ENCODE data around the gene CACNA1B. TPM values are rescaled to one million over a fixed set of nuclear protein-coding genes. Genes with fewer than 3 reads are reported as not detected.

CACNA1B gene
- total RNA-seq, 1 donor from 2014 or later = 84.4 TPM

GRCh38 chr9:138073808-138074207, 196.2 kb downstream of the CACNA1B start:
- Mint-ChIP-seq H3K27me3 (ENCODE audit: unreplicated experiment) (peaks cover 15% of the 10 kb centered on the region), H3K36me3 (ENCODE audit: unreplicated experiment) (peaks cover 30% of the 10 kb centered on the region), H3K4me3 (ENCODE audit: unreplicated experiment) (no peak overlapping the region), H3K9me3 (ENCODE audit: unreplicated experiment) (peaks cover 38% of the 10 kb centered on the region), H3K4me1 (ENCODE audit: low read depth, unreplicated experiment) (peaks cover 12% of the 10 kb centered on the region), H3K27ac (ENCODE audit: unreplicated experiment) (no peak overlapping the region)
- no peak for DNase-seq
- no peak for TF ChIP-seq CTCF (IDR thresholded peaks at IDR 0.05; ENCODE audit: partially characterized antibody, unreplicated experiment)

GRCh38 chr9:138074516-138074915, 196.9 kb downstream of the CACNA1B start:
- Mint-ChIP-seq H3K4me3 (ENCODE audit: unreplicated experiment) (no peak overlapping the region), H3K36me3 (ENCODE audit: unreplicated experiment) (peaks cover 35% of the 10 kb centered on the region), H3K9me3 (ENCODE audit: unreplicated experiment) (peaks cover 40% of the 10 kb centered on the region), H3K4me1 (ENCODE audit: low read depth, unreplicated experiment) (peaks cover 15% of the 10 kb centered on the region), H3K27me3 (ENCODE audit: unreplicated experiment) (peaks cover 20% of the 10 kb centered on the region), H3K27ac (ENCODE audit: unreplicated experiment) (no peak overlapping the region)
- no peak for DNase-seq
- TF ChIP-seq CTCF (IDR thresholded peaks at IDR 0.05; ENCODE audit: partially characterized antibody, unreplicated experiment) = no peak

GRCh38 chr9:138075496-138075895, 197.9 kb downstream of the CACNA1B start:
- H3K36me3 Mint-ChIP-seq (ENCODE audit: unreplicated experiment) = peaks cover 39% of the 10 kb centered on the region
- no peak overlapping the region for H3K4me3 Mint-ChIP-seq (ENCODE audit: unreplicated experiment)
- peaks cover 44% of the 10 kb centered on the region for H3K9me3 Mint-ChIP-seq (ENCODE audit: unreplicated experiment)
- peaks cover 24% of the 10 kb centered on the region for H3K27me3 Mint-ChIP-seq (ENCODE audit: unreplicated experiment)
- no peak for DNase-seq
- H3K27ac Mint-ChIP-seq (ENCODE audit: unreplicated experiment) = no peak overlapping the region
- H3K4me1 Mint-ChIP-seq (ENCODE audit: low read depth, unreplicated experiment) = peaks cover 15% of the 10 kb centered on the region
- no peak for TF ChIP-seq CTCF (IDR thresholded peaks at IDR 0.05; ENCODE audit: partially characterized antibody, unreplicated experiment)

GRCh38 chr9:138075961-138076649, 198.5 kb downstream of the CACNA1B start:
- Mint-ChIP-seq H3K4me3 (ENCODE audit: unreplicated experiment) (no peak overlapping the region), H3K36me3 (ENCODE audit: unreplicated experiment) (peaks cover 38% of the 10 kb centered on the region), H3K9me3 (ENCODE audit: unreplicated experiment) (peaks cover 42% of the 10 kb centered on the region), H3K27me3 (ENCODE audit: unreplicated experiment) (peaks cover 21% of the 10 kb centered on the region), H3K27ac (ENCODE audit: unreplicated experiment) (no peak overlapping the region), H3K4me1 (ENCODE audit: low read depth, unreplicated experiment) (peaks cover 15% of the 10 kb centered on the region)
- no peak for DNase-seq
- no peak for TF ChIP-seq CTCF (IDR thresholded peaks at IDR 0.05; ENCODE audit: partially characterized antibody, unreplicated experiment)

- H3K36me3 Mint-ChIP-seq (ENCODE audit: unreplicated experiment) = peaks cover 43% of the 10 kb centered on the region
- no peak for DNase-seq
- peaks cover 37% of the 10 kb centered on the region for H3K9me3 Mint-ChIP-seq (ENCODE audit: unreplicated experiment)
- peak overlapping the region; percentile 22 for H3K27ac Mint-ChIP-seq (ENCODE audit: unreplicated experiment)
- no peak for TF ChIP-seq CTCF (IDR thresholded peaks at IDR 0.05; ENCODE audit: partially characterized antibody, unreplicated experiment)
- H3K27me3 Mint-ChIP-seq (ENCODE audit: unreplicated experiment) = peaks cover 18% of the 10 kb centered on the region
- peaks cover 15% of the 10 kb centered on the region for H3K4me1 Mint-ChIP-seq (ENCODE audit: low read depth, unreplicated experiment)
- no peak overlapping the region for H3K4me3 Mint-ChIP-seq (ENCODE audit: unreplicated experiment)
Measured at GRCh38 chr9:138076650-138077009, 199.0 kb downstream of the CACNA1B start.

Measured in glutamatergic neuron (in vitro differentiated cells).